NK-92 (cell line): ENCODE results near the gene ACER3.
"Not testable (repeated sequence)": the region's sequence is repeated elsewhere in the genome, so short reads cannot be mapped to it uniquely, and the experiment has no call there.

Experiments
- DNase-seq: peaks from one replicate; lab custom pipeline; 2025; ENCODE audit not compliant: unreplicated experiment; lab: John Stamatoyannopoulos, UW

Gene ACER3

DNA sequence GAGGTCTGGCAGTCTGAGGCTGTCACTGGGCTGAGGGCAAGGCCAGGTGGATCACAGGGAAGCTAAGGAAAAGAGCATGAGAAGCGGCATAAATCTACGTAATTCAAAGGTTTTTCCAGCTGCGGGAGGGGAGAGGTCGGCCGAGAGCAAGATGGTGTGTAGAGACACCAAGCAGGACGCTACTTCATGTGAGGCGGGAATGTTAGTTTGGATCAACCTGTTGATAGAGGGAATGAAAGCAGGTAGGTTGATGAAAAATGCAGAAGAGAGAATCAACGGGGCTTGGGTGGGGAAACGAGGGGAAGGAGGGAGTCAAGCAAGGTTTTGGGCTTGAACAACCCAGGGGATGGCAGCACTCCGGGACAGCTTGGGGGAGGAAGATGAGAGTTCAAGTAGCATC, 176.3 kb downstream of the ACER3 start:
- no peak for DNase-seq

GRCh38 chr11:77038029-77038824, 177.5 kb downstream of the ACER3 start:
- DNase-seq = no peak

DNA sequence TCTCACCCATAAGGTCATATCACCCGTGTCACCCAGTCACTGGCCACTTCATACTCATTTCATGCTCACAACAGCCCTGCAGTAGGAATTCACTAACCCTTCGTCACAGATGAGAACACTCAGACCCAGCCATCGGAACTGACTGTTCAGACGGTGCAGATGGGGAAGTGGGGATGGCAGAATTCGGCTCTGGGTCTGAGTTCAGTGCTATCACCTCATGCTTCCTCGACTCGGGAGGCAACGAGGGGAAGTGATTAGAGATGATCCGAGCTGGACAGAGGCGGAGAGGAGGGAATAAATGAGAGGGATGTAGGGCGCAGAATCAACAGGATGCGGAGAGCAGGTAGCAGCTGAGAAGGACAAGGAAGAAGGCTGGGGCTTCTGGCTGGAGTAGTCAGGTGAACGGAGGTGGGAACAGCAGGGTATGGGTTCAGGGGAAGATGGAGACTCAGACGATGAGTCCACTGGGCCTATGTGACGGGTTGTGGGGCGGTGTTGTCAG, 178.2 kb downstream of the ACER3 start:
- no peak for DNase-seq

DNA sequence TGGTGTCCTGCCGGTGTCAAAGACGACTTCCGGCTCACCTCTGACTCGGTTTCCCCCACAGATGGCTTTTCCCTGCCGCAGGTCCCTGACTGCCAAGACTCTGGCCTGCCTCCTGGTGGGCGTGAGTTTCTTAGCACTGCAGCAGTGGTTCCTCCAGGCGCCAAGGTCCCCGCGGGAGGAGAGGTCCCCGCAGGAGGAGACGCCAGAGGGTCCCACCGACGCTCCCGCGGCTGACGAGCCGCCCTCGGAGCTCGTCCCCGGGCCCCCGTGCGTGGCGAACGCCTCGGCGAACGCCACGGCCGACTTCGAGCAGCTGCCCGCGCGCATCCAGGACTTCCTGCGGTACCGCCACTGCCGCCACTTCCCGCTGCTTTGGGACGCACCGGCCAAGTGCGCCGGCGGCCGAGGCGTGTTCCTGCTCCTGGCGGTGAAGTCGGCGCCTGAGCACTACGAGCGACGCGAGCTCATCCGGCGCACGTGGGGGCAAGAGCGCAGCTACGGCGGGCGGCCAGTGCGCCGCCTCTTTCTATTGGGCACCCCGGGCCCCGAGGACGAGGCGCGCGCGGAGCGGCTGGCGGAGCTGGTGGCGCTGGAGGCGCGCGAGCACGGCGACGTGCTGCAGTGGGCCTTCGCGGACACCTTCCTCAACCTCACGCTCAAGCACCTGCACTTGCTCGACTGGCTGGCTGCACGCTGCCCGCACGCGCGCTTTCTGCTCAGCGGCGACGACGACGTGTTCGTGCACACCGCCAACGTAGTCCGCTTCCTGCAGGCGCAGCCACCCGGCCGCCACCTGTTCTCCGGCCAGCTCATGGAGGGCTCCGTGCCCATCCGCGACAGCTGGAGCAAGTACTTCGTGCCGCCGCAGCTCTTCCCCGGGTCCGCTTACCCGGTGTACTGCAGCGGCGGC, 179.0 kb downstream of the ACER3 start:
- DNase-seq = no peak

DNA sequence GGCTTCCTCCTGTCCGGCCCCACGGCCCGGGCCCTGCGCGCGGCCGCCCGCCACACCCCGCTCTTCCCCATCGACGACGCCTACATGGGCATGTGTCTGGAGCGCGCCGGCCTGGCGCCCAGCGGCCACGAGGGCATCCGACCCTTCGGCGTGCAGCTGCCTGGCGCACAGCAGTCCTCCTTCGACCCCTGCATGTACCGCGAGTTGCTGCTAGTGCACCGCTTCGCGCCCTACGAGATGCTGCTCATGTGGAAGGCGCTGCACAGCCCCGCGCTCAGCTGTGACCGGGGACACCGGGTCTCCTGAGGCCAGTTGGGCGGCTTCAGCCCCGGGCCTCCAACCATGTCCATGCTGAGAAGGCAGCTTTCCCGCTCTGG, 179.7 kb downstream of the ACER3 start:
- DNase-seq = no peak

GRCh38 chr11:77040889-77041288, 180.2 kb downstream of the ACER3 start:
- DNase-seq = no peak

DNA sequence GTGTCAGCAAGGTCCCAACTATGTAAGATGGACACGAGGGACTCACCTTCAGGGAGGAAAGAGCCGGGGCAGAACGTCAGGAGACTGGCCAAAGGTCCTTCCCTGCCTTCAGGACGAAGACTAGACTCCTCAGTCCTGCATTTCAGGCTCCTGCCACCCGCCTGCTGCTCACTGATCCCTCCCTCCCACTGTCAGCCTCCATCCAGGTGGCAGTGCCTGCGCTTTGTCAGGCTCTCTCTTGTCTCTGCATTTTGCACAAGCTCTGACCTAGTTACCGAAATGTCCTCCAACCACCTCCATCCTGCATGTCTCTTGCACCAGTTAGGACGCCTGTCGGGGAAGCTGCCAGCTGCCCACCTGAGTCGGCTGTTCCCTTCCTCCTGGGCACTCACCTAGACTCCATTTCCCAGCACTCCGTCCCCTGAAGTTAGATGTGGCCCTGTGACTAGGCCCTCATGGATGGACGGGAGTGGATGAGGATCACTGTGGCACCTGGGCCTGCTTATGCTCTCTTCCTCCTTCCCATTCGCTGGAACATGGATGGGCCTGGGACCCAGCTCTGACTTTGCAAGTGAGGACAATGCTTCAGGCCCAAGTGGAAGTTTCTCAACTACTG, 181.5 kb downstream of the ACER3 start:
- no peak for DNase-seq

DNA sequence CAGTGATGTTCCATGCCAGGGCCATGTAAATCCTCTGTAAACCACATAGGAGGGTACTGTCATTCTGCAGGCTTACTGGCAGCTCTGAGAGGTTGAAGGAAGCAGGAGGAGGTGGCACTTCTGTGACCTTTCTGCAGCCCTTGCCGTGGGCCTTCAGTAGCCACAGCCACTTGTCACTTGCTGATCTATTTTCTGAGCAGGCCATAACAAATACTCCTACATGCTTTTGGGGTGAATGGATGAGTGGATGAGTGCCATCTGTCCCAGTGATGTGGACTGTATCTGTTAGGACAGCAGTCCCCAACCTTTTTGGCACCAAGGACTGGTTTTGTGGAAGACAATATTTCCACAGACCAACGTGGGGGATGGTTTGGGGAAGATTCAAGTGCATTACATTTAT, 183.6 kb downstream of the ACER3 start:
- DNase-seq = no peak

DNA sequence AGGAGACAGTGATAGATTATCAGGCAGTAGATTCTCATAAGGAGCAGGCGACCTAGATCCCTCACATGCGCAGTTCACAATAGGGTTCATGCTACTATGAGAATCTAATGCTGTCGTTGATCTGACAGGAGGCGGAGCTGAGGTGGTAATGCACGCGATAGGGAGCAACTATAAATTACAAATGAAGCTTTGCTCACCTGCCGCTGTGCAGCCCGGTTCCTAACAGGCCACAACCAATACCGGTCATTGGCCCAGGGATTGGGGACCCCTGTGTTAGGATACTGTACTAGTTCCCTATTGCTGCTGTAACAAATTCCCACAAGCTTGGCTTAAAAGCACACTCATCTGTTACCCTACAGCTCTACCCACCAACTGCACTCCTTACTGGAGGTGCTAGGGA, 184.2 kb downstream of the ACER3 start:
- no peak for DNase-seq

DNA sequence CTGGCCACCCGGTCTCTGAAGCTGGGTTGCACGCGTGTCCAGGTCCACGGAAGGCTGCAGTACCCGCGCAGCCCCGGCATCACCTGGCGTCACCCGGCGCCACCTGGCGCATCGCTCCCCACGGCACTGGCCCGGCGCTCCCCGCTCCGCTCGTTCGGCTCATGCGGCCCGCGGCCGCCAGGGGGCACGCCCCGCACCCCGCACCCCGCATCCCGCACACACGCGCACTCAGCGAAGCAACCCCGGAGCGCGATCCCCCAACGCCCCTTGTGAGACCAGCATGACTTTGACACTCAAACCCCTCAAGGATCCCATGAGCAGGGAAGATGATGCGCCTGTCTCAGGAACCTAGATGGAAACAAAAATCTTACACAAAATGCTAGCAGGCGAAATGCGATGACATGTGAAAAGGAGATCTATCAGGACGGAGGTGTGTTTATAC, 185.4 kb downstream of the ACER3 start:
- no peak for DNase-seq

DNA sequence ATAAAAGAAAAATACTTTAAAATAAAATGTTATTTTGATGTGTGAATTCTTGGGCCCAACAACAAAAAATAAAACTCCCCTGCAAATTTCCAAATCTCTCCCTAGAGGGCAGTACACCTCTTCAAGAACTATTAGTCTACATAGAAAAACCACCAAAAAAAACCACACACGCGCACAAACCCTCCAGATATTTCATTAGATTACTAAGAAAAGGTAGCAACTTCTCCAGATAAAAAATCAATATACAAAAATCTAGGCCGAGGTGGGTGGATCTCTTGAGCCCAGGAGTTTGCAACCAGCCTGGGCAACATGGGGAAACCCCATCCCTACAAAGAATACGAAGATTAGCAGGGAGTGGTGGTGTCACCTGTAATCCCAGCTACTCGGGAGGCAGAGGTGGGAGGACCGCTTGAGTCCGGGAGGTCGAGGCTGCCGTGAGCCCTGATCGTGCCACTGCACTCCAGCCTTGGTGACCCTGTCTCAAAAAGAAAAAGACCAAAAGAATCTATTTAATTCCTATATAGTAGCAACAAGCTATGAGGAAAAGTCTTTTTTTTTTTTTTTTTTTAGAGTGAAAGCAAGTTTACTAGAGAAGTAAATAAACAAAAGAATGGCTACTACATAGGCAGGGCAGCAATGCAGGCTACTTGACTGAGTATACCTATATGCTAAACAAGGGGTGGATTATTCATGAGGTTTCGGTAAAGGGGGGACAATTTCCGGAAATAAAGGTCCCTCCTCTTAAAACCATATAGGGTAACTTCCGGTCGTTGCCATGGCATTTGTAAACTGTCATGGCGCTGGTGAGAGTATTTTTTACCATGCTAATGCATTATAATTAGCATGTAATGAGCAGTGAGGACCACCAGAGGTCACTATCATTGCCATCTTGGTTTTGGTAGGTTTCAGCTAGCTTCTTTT, 186.5 kb downstream of the ACER3 start:
- DNase-seq = no peak

DNA sequence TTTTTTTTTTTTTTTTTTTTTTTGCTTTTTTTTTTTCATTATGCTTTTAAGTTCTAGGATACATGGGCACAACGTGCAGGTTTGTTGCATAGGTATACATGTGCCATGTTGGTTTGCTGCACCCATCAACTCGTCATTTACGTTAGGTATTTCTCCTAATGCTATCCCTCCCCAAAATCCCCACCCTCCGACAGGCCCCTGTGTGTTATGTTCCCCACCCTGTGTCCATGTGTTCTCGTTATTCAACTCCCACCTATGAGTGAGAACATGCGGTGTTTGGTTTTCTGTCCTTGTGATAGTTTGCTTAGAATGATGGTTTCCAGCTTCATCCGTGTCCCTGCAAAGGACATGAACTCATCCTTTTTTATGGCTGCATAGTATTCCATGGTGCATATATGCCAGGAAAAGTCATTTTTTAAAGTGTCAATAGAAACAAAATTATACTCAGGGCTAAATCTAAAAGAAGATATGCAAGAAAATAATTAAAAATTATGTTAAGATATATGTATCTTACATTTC, 187.3 kb downstream of the ACER3 start:
- DNase-seq = not testable (repeated sequence)

DNA sequence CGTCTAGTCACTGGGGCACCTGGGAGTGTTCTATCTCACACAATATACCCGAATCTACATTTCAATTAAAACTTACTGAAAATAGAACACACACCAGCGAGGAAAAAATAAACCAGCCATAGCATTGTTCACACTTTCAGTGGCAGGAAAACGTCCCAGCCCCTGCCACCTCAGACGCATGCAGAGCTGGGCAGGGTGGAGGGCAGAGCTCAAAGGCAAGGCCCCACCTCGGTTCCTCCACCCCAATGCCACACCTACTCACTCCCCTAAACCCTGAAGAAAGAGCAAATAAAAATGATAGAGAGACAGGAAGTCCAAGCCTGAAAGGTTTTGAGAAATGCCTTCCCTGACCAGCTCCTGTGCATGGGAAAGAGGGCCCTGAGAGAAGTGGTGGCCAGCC, 188.3 kb downstream of the ACER3 start:
- DNase-seq = no peak

- DNase-seq = no peak
Observed at GRCh38 chr11:77051511-77051910, 190.8 kb downstream of the ACER3 start.

- no peak for DNase-seq
Observed at GRCh38 chr11:77052518-77052917, 191.8 kb downstream of the ACER3 start.

GRCh38 chr11:77053217-77054015, 192.7 kb downstream of the ACER3 start:
- DNase-seq = no peak

DNA sequence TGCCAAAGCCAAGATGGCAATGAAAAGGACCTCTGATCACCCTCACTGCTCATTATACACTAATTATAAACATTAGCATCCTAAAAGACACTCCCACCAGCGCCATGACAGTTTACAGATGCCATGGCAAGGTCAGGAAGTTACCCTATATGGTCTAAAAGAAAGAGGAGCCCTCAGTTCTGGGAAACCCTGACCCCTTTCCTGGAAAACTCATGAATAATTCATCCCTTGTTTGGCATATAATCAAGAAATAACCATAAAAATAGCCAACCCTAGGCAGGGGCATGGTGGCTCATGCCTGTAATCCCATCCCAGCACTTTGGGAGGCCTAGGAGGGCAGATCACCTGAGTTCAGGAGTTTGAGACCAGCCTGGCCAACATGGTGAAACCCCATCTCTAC, 193.4 kb downstream of the ACER3 start:
- DNase-seq = no peak

DNA sequence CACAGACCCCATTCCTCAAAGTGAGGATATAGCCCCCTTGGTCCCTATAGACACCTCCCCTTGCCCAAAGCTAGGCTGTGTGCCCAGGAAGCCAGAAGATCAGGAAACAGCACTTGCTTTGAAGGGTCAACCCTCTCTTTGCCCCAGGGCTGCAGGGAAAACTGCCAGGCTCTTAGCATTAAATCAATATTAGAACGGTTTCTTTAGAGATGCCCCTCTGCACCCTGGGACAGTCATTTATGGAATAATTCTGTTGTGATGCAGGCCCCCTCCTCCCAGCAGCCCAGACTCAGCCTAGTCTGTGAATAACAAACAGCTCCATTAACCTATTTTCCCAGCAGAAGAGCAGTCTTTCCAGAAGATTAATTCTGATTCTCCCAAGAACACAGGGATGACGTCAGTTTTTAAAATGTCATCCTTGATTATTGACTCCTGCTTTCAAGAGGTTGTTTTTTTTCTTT, 194.4 kb downstream of the ACER3 start:
- no peak for DNase-seq

GRCh38 chr11:77055913-77056312, 195.2 kb downstream of the ACER3 start:
- DNase-seq = no peak
